Esophagus squamous epithelium (tissue), 5 donors: ENCODE results near the gene ADARB2. TPM values are rescaled to one million over a fixed set of nuclear protein-coding genes. Genes with fewer than 3 reads are reported as not detected.

Experiments used
- DNase-seq: peaks from one replicate; lab custom pipeline; 2025; lab: John Stamatoyannopoulos, UW
- H3K27ac ChIP-seq, 4 donors: fragments of 200-600 bp; sonication (generic); one replicate each; pipeline ENCODE4 v1.5.1; 2016 to 2019; ENCODE audit warnings: mild to moderate bottlenecking in 1 of 4
- H3K27me3 ChIP-seq, 4 donors: fragments of 200-600 bp; sonication (generic); 1 replicate in 3 of 4; 2 replicates in 1 of 4; pipeline versions ENCODE4 v1.5.1 to v1.6.0; 2017 to 2021; ENCODE audit warnings: antibody characterized with exemption in 1 of 4
- H3K36me3 ChIP-seq, 3 donors: fragments of 200-600 bp; sonication (generic); one replicate each; pipeline ENCODE4 v1.5.1; 2016 to 2019
- H3K4me1 ChIP-seq, 3 donors: fragments of 200-600 bp; sonication (generic); one replicate each; pipeline ENCODE4 v1.5.1; 2017 to 2019
- H3K4me3 ChIP-seq, 4 donors: fragments of 200-600 bp; sonication (generic); 1 replicate in 3 of 4; 2 replicates in 1 of 4; pipeline ENCODE4 v1.5.1; 2016 to 2019; ENCODE audit warnings: mild to moderate bottlenecking in 2 of 4, moderate library complexity in 1 of 4
- H3K9me3 ChIP-seq, 3 donors: fragments of 200-600 bp; sonication (generic); one replicate each; pipeline ENCODE4 v1.5.1; 2016 to 2019
- CTCF ChIP-seq, 6 experiments: fragments of 450-650 bp in 4 of 6; fragments of 200-600 bp in 2 of 6; sonication (generic) in 2 of 6; IDR thresholded peaks; one replicate each; pipeline ENCODE4 v1.5.1; 2016 to 2019; ENCODE audit warnings: antibody characterized with exemption in 6 of 6, mild to moderate bottlenecking in 4 of 6, moderate library complexity in 4 of 6
- POLR2A ChIP-seq, 4 donors: fragments of 450-650 bp; IDR thresholded peaks; one replicate each; pipeline ENCODE4 v1.6.1; 2017; ENCODE audit warnings: antibody characterized with exemption in 4 of 4, mild to moderate bottlenecking in 4 of 4, moderate library complexity in 3 of 4
- WGBS, 2 donors: methylation state at CpG; one replicate each; pipeline ENCODE4 v1.1.5; 2018; 5-methylcytosine and 5-hydroxymethylcytosine counted together
- intact Hi-C: fragments of 100-400 bp; cut with DNase I; formaldehyde crosslinking; loops from one replicate; pipeline ENCODE4 v1.15.0; 2022
- total RNA-seq, 4 donors: library from RNA; depleted of rRNA; stranded (reverse); fragments of >200 nt; gene quantifications; one replicate each; pipeline ENCODE4 v1.1.0, GENCODE V29; 2016
- donor health status: DM: yes; HTN: yes; CAD: no.

ADARB2 gene
- total RNA-seq, 4 donors from 2014 or later, result 0.21 to 3.5 (median 1.5) TPM

GRCh38 chr10:1548146-1548545 lies 189.2 kb downstream of the ADARB2 start:
- intact Hi-C loops, result no loop called here
- Histone ChIP-seq H3K27ac (no peak overlapping the region), H3K36me3 (no peaks in the 10 kb centered on the region), H3K4me1 (no peaks in the 10 kb centered on the region), H3K27me3 (no peaks in the 10 kb centered on the region), H3K4me3 (no peak overlapping the region), H3K9me3 (no peaks in the 10 kb centered on the region)
- TF ChIP-seq POLR2A (IDR thresholded peaks at IDR 0.05) (no peak), CTCF (IDR thresholded peaks at IDR 0.05) (no peak)
- no peak for DNase-seq
- 82 to 100% methylated on average over 2 to 5 of the region's 7 CpGs for WGBS, 2 donors

DNA sequence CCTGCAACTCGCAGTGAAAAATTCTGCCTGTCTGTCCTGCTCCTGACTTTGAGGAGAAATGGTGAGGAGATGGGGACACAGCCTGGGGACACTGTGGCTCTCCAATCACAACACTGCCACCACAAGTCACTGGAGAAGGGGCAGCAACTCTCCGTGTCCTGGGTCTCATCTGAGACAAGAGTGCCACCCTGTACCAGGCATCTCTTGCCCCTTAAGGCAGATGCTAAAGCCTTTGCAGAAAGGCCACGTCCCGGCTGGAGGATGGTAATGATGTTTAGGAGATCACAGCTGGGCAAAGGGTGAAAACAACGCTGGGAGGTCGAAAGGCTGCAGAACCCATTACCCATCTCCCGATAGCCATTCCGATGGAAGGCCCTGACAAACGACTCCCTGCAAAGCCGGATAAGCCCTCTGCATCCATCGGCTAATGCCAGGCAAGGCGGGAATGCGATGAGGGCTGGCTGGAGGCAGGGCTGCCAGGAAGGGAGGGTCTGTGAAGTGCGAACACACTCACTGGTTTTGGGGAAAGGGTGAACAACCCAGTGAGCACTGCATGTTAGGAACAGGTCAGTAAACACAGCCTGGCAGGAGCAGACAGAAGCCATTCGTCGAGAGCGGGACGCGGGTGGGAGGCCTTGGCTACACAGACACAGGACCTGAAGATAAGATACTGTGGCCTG lies 190.8 kb downstream of the ADARB2 start:
- intact Hi-C loops, result no loop called here
- H3K9me3 ChIP-seq, result no peaks in the 10 kb centered on the region
- WGBS, 2 donors, result 63 to 79% methylated on average over 11 to 19 of the region's 19 CpGs
- no peaks in the 10 kb centered on the region for H3K4me1 ChIP-seq
- no peaks in the 10 kb centered on the region for H3K36me3 ChIP-seq
- no peak overlapping the region for H3K4me3 ChIP-seq
- H3K27me3 ChIP-seq, result no peaks in the 10 kb centered on the region
- H3K27ac ChIP-seq, result no peak overlapping the region
- no peak for DNase-seq
- TF ChIP-seq CTCF (IDR thresholded peaks at IDR 0.05), result no peak
- no peak for TF ChIP-seq POLR2A (IDR thresholded peaks at IDR 0.05)

GRCh38 chr10:1545524-1545923 lies 191.8 kb downstream of the ADARB2 start:
- Histone ChIP-seq H3K27ac (no peak overlapping the region), H3K9me3 (no peaks in the 10 kb centered on the region), H3K36me3 (no peaks in the 10 kb centered on the region), H3K4me3 (no peak overlapping the region), H3K4me1 (no peaks in the 10 kb centered on the region), H3K27me3 (no peaks in the 10 kb centered on the region)
- 71 to 84% methylated on average over 4 to 7 of the region's 7 CpGs for WGBS, 2 donors
- no peak for DNase-seq
- intact Hi-C loops, result no loop called here
- TF ChIP-seq POLR2A (IDR thresholded peaks at IDR 0.05), result no peak
- TF ChIP-seq CTCF (IDR thresholded peaks at IDR 0.05), result no peak

GRCh38 chr10:1544929-1545328 lies 192.4 kb downstream of the ADARB2 start:
- intact Hi-C loops, result no loop called here
- TF ChIP-seq CTCF (IDR thresholded peaks at IDR 0.05), result no peak
- TF ChIP-seq POLR2A (IDR thresholded peaks at IDR 0.05), result no peak
- Histone ChIP-seq H3K4me3 (no peak overlapping the region), H3K36me3 (no peaks in the 10 kb centered on the region), H3K27ac (no peak overlapping the region), H3K9me3 (no peaks in the 10 kb centered on the region), H3K4me1 (no peaks in the 10 kb centered on the region), H3K27me3 (no peaks in the 10 kb centered on the region)
- 63 to 83% methylated on average over 2 of the region's 2 CpGs for WGBS, 2 donors
- no peak for DNase-seq

GRCh38 chr10:1544209-1544673 lies 193.1 kb downstream of the ADARB2 start:
- no peaks in the 10 kb centered on the region for H3K9me3 ChIP-seq
- H3K4me3 ChIP-seq, result no peak overlapping the region
- 87 to 88% methylated on average over 2 to 5 of the region's 13 CpGs for WGBS, 2 donors
- TF ChIP-seq POLR2A (IDR thresholded peaks at IDR 0.05) (no peak), CTCF (IDR thresholded peaks at IDR 0.05) (no peak)
- H3K36me3 ChIP-seq, result no peaks in the 10 kb centered on the region
- DNase-seq, result no peak
- no peaks in the 10 kb centered on the region for H3K27me3 ChIP-seq
- H3K27ac ChIP-seq, result no peak overlapping the region
- no peaks in the 10 kb centered on the region for H3K4me1 ChIP-seq
- intact Hi-C loops, result no loop called here
